ENCODE results near the gene PTPRN2.

GRCh38 chr7:158609313-158609974 lies 21.8 kb upstream of the PTPRN2 start:
- TF ChIP-seq CTCF (IDR thresholded peaks at IDR 0.05) (no peak), POLR2A (IDR thresholded peaks at IDR 0.05) (no peak)
